ENCODE data around the gene BCAS3. TPM values are rescaled to one million over a fixed set of nuclear protein-coding genes. Genes with fewer than 3 reads are reported as not detected.

The BCAS3 gene
- total RNA-seq, 1 donor from 2014 or later = 44.8 TPM

DNA sequence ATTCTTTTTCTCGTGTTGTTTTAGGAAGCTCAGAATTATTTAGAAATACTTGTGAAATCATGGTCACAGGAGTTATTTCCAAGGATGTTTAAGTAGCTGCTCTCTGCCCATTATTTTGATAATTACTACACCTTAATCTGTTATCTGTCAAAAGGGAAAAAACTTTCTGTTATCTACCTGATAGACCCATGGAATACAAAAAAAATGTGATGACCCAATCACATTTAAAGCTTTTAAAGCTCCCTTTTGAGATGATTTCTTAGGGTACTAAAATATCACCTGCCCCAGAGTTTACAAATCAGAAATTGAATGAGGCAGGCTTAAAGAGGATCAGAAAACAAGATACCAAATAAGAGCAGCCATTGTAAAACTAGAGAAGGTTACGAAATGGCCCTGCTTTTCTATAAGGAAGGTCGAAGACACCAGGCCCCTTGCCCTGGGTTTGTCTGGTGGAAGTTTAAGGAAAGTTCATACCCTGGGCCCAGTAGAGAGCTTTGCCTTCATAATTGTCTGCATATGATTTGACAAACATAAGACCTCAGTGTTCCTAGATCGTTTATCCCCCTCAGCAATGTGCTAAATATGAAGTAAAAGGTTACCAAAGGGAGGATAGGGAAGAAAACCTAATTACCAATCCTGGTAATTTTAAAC, 572.1 kb downstream of the BCAS3 start:
- TF ChIP-seq, protein P1, sequence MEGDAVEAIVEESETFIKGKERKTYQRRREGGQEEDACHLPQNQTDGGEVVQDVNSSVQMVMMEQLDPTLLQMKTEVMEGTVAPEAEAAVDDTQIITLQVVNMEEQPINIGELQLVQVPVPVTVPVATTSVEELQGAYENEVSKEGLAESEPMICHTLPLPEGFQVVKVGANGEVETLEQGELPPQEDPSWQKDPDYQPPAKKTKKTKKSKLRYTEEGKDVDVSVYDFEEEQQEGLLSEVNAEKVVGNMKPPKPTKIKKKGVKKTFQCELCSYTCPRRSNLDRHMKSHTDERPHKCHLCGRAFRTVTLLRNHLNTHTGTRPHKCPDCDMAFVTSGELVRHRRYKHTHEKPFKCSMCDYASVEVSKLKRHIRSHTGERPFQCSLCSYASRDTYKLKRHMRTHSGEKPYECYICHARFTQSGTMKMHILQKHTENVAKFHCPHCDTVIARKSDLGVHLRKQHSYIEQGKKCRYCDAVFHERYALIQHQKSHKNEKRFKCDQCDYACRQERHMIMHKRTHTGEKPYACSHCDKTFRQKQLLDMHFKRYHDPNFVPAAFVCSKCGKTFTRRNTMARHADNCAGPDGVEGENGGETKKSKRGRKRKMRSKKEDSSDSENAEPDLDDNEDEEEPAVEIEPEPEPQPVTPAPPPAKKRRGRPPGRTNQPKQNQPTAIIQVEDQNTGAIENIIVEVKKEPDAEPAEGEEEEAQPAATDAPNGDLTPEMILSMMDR (IDR thresholded peaks at IDR 0.05; ENCODE audit: partially characterized antibody, unreplicated experiment) = no peak
- H3K4me3 Mint-ChIP-seq (ENCODE audit: unreplicated experiment) = no peak overlapping the region
- no peak for DNase-seq
- H3K4me1 Mint-ChIP-seq (ENCODE audit: low read depth, unreplicated experiment) = peaks cover 19% of the 10 kb centered on the region
- H3K27me3 Mint-ChIP-seq (ENCODE audit: unreplicated experiment) = peaks cover 2% of the 10 kb centered on the region
- no peaks in the 10 kb centered on the region for H3K9me3 Mint-ChIP-seq (ENCODE audit: unreplicated experiment)
- H3K36me3 Mint-ChIP-seq (ENCODE audit: unreplicated experiment) = no peaks in the 10 kb centered on the region
- H3K27ac Mint-ChIP-seq (ENCODE audit: unreplicated experiment) = no peak overlapping the region

DNA sequence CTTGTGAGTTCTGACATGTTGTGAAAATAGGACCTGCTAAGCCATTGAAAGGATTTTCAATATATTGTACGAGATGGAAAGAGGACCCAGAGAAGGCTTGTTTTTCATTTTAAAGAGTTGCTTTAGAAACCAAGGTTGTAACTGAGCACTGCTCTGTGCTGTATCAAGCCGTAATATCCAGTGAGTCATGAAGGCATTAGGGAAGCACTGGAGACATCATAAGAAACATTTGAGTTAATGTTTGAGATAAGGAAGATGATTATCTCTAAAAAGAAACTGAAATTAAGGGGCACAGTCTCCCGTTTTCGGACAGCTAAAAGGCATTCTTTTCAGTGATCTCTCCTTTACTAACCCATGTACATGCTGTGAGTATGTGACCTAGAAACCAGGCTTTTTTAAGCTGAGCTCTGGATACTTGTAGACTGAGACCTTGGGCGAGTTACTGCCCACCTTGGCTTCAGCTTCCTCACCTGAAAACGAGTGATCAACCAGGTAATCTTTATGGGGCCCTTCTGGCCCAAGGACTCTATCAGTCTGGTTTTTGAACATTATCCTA, 572.8 kb downstream of the BCAS3 start:
- TF ChIP-seq, protein P1 (IDR thresholded peaks at IDR 0.05; ENCODE audit: partially characterized antibody, unreplicated experiment) = no peak
- no peaks in the 10 kb centered on the region for H3K9me3 Mint-ChIP-seq (ENCODE audit: unreplicated experiment)
- H3K4me1 Mint-ChIP-seq (ENCODE audit: low read depth, unreplicated experiment) = peaks cover 18% of the 10 kb centered on the region
- peaks cover 2% of the 10 kb centered on the region for H3K27me3 Mint-ChIP-seq (ENCODE audit: unreplicated experiment)
- DNase-seq = no peak
- no peaks in the 10 kb centered on the region for H3K36me3 Mint-ChIP-seq (ENCODE audit: unreplicated experiment)
- no peak overlapping the region for H3K27ac Mint-ChIP-seq (ENCODE audit: unreplicated experiment)
- no peak overlapping the region for H3K4me3 Mint-ChIP-seq (ENCODE audit: unreplicated experiment)

DNA sequence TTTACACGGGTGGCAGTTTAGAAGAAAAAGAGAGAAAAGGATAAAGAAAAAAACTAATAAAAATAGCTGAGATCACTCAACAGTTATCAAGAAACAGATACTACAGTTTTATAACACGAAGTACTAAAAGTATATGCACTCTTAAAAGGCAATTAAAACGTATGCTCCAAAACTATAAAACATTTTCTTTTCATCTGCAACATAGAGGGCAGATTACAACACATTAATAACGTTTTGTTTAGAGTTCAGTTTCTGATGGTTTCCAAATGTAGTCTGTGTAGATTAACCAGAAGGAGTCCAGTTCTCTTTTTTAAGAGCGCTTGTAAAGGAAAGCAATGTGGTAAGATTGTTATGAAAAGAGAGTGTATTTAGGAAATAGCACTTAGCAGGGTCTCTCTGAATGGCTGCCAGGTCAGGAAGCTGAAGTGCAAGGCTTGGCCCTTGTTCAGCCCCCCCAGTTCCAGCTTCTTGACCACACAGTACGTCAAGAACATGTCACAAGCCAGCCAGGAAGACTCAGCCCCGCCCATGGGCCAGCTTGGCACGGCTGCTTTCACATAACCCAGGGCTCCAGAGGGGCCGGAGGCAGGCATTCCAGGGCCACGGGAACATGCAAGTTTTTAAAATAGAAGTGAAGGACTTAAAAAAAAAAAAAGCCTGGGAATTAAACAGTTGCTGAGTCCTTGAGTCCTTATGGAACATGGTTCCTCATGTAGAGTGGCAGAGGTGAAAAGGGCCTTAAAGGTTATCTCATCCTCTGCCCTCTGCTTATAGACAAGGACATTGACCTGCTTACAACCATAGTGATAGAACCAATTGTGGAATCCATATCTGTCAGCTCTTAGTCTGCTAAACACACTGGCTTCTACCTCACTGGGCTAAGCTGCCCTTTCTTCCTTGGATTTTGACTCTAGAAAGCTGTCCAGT, 574.6 kb downstream of the BCAS3 start:
- DNase-seq = no peak
- H3K27ac Mint-ChIP-seq (ENCODE audit: unreplicated experiment) = no peak overlapping the region
- H3K4me3 Mint-ChIP-seq (ENCODE audit: unreplicated experiment) = no peak overlapping the region
- TF ChIP-seq, protein P1 (IDR thresholded peaks at IDR 0.05; ENCODE audit: partially characterized antibody, unreplicated experiment) = no peak
- H3K4me1 Mint-ChIP-seq (ENCODE audit: low read depth, unreplicated experiment) = peaks cover 13% of the 10 kb centered on the region
- H3K27me3 Mint-ChIP-seq (ENCODE audit: unreplicated experiment) = peaks cover 2% of the 10 kb centered on the region
- no peaks in the 10 kb centered on the region for H3K9me3 Mint-ChIP-seq (ENCODE audit: unreplicated experiment)
- H3K36me3 Mint-ChIP-seq (ENCODE audit: unreplicated experiment) = no peaks in the 10 kb centered on the region

DNA sequence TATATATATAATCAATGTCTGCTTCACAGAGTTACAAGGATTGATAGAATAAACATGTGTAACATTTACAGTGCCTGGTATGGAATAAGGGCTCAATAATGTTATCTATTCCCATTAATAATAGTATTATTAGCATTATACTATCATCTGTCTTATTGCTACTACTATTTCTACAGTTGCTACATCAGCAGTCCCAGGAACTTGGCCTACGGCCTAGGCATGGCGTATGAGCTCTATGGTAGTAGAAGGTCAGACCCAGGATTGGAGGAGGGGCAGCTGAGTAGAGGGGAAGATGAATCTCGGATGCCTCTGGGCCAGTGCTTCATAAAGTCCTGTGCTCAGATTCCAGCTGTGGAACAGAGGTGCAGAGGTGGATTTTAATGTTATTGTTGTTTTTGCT, 575.7 kb downstream of the BCAS3 start:
- H3K4me1 Mint-ChIP-seq (ENCODE audit: low read depth, unreplicated experiment) = peaks cover 7% of the 10 kb centered on the region
- TF ChIP-seq, protein P1 (IDR thresholded peaks at IDR 0.05; ENCODE audit: partially characterized antibody, unreplicated experiment) = no peak
- H3K4me3 Mint-ChIP-seq (ENCODE audit: unreplicated experiment) = no peak overlapping the region
- no peaks in the 10 kb centered on the region for H3K36me3 Mint-ChIP-seq (ENCODE audit: unreplicated experiment)
- H3K9me3 Mint-ChIP-seq (ENCODE audit: unreplicated experiment) = no peaks in the 10 kb centered on the region
- no peak overlapping the region for H3K27ac Mint-ChIP-seq (ENCODE audit: unreplicated experiment)
- no peak for DNase-seq
- H3K27me3 Mint-ChIP-seq (ENCODE audit: unreplicated experiment) = peaks cover 2% of the 10 kb centered on the region

Data from glutamatergic neuron (in vitro differentiated cells).